IMR-90 (cell line): ENCODE data around the gene UMOD. TPM values are rescaled to one million over a fixed set of nuclear protein-coding genes. Genes with fewer than 3 reads are reported as not detected.

Experiments used
- ATAC-seq: fragments of 200-7000 bp; cut with Tn5 transposase; 2 replicates; pipeline ENCODE4 v1.9.1; 2020; ENCODE audit warnings: low read depth, mild to moderate bottlenecking, moderate library complexity
- BruUV-seq: library from RNA; stranded (reverse); fragments of 400-500 nt; replicated peaks from 2 replicates; lab custom pipeline; 2021; lab: Mats Ljungman, UMichigan
- CTCF ChIA-PET: fragments of 300-600 bp; formaldehyde crosslinking; extraction: SDS; loops from one replicate; lab custom pipeline; 2021; ENCODE audit warnings: antibody characterized with exemption; lab: Yijun Ruan, JAX
- POLR2A ChIA-PET: fragments of 300-600 bp; sonication (Branson Sonifier 250); formaldehyde crosslinking; loops from one replicate; lab custom pipeline; 2022; ENCODE audit warnings: antibody characterized with exemption; ENCODE audit not compliant: unreplicated experiment; lab: Charles Lee
- DNase-seq: peaks from one replicate; pipeline ENCODE4 v3.0.0; 2013
- H2AFZ ChIP-seq: replicated peaks from 2 replicates; pipeline ENCODE3; 2013; ENCODE audit warnings: low read length, mild to moderate bottlenecking; ENCODE audit not compliant: poor library complexity
- H2AK5ac ChIP-seq: 2 replicates; pipeline ENCODE4 v1.6.1; 2013; ENCODE audit warnings: low read depth, low read length, inconsistent platforms
- H2AK9ac ChIP-seq: replicated peaks from 2 replicates; pipeline ENCODE3; 2013; ENCODE audit warnings: mild to moderate bottlenecking, low read depth, low read length, moderate library complexity; ENCODE audit not compliant: poor library complexity
- H2BK120ac ChIP-seq: 2 replicates; pipeline ENCODE4 v1.6.1; 2013; ENCODE audit warnings: low read depth, low read length, inconsistent platforms
- H2BK15ac ChIP-seq: 3 replicates; pipeline ENCODE4 v1.6.1; 2013; ENCODE audit warnings: low read depth, low read length, inconsistent platforms
- H2BK20ac ChIP-seq: 2 replicates; pipeline ENCODE4 v1.6.1; 2013; ENCODE audit warnings: low read depth, mild to moderate bottlenecking, inconsistent platforms, low read length, moderate library complexity
- H2BK5ac ChIP-seq: 2 replicates; pipeline ENCODE4 v1.6.1; 2013; ENCODE audit warnings: mild to moderate bottlenecking, low read depth, low read length, inconsistent platforms; ENCODE audit not compliant: poor library complexity, severe bottlenecking
- H3K14ac ChIP-seq: replicated peaks from 2 replicates; pipeline ENCODE4 v1.6.1; 2013; ENCODE audit warnings: low read depth, low read length, inconsistent platforms
- H3K18ac ChIP-seq: 2 replicates; pipeline ENCODE4 v1.6.1; 2013; ENCODE audit warnings: low read depth, low read length, control low read depth
- H3K23ac ChIP-seq: 2 replicates; pipeline ENCODE4 v1.6.1; 2013; ENCODE audit warnings: low read depth, low read length, inconsistent platforms
- H3K27ac ChIP-seq: 2 replicates; pipeline ENCODE4 v1.5.1; 2013; ENCODE audit warnings: mild to moderate bottlenecking, control low read depth, low read length; ENCODE audit not compliant: insufficient read depth
- H3K27me3 ChIP-seq: 2 replicates; pipeline ENCODE4 v1.6.1; 2013; ENCODE audit warnings: low read length; ENCODE audit not compliant: control insufficient read depth, insufficient read depth
- H3K36me3 ChIP-seq: 2 replicates; pipeline ENCODE4 v1.6.1; 2013; ENCODE audit warnings: low read length, mixed read lengths; ENCODE audit not compliant: control insufficient read depth, insufficient read depth
- H3K4ac ChIP-seq: 2 replicates; pipeline ENCODE4 v1.6.1; 2013; ENCODE audit warnings: low read depth, low read length, inconsistent platforms
- H3K4me1 ChIP-seq: 2 replicates; pipeline ENCODE4 v1.6.1; 2013; ENCODE audit warnings: low read length, mixed read lengths; ENCODE audit not compliant: control insufficient read depth, insufficient read depth
- H3K4me2 ChIP-seq: 2 replicates; pipeline ENCODE4 v1.6.1; 2013; ENCODE audit warnings: low read depth, mild to moderate bottlenecking, control low read depth, low read length, moderate library complexity
- H3K4me3 ChIP-seq: 2 replicates; pipeline ENCODE4 v1.5.1; 2013; ENCODE audit warnings: low read depth, mild to moderate bottlenecking, control low read depth, low read length, moderate library complexity; ENCODE audit not compliant: insufficient read depth
- H3K56ac ChIP-seq: 2 replicates; pipeline ENCODE4 v1.6.1; 2013; ENCODE audit warnings: low read length, inconsistent platforms; ENCODE audit not compliant: insufficient read depth; ENCODE audit errors: extremely low read depth
- H3K79me1 ChIP-seq, 2 experiments: 2 replicates each; pipeline ENCODE4 v1.6.1; 2013; ENCODE audit warnings: low read length in 2 of 2, inconsistent platforms in 1 of 2, low read depth in 1 of 2
- H3K9ac ChIP-seq: 2 replicates; pipeline ENCODE4 v1.6.1; 2013; ENCODE audit warnings: low read depth, low read length, control low read depth
- H3K9me1 ChIP-seq: 2 replicates; pipeline ENCODE4 v1.6.1; 2013; ENCODE audit warnings: low read length, inconsistent platforms; ENCODE audit not compliant: insufficient read depth
- H3K9me3 ChIP-seq: 2 replicates; pipeline ENCODE4 v1.6.1; 2013; ENCODE audit warnings: low read length; ENCODE audit not compliant: control insufficient read depth, insufficient read depth
- H4K20me1 ChIP-seq: 2 replicates; pipeline ENCODE4 v1.6.1; 2013; ENCODE audit warnings: low read length, inconsistent platforms; ENCODE audit not compliant: insufficient read depth
- H4K5ac ChIP-seq: 2 replicates; pipeline ENCODE4 v1.6.1; 2013; ENCODE audit warnings: mild to moderate bottlenecking, low read depth, low read length, control low read depth
- H4K8ac ChIP-seq, 2 experiments: 2 replicates each; pipeline ENCODE4 v1.6.1; 2013; ENCODE audit warnings: low read depth in 2 of 2, low read length in 2 of 2, control low read depth in 1 of 2, inconsistent platforms in 1 of 2
- H4K91ac ChIP-seq: 2 replicates; pipeline ENCODE4 v1.6.1; 2013; ENCODE audit warnings: low read depth, low read length, inconsistent platforms; ENCODE audit not compliant: insufficient read depth
- BHLHE40 ChIP-seq: fragments of 150-350 bp; IDR thresholded peaks from 2 replicates; pipeline ENCODE4 v1.6.1; 2016; ENCODE audit warnings: mild to moderate bottlenecking, low read depth, low read length
- CEBPB ChIP-seq: IDR thresholded peaks from 2 replicates; pipeline ENCODE4 v1.6.1; 2012; ENCODE audit warnings: low read depth, low read length, improper control_type of control experiment
- CHD1 ChIP-seq: IDR thresholded peaks from 2 replicates; pipeline ENCODE4 v1.6.1; 2012; ENCODE audit warnings: low read depth, low read length, improper control_type of control experiment
- CTCF ChIP-seq: conservative IDR thresholded peaks from 2 replicates; pipeline ENCODE4 v1.5.1; 2012; ENCODE audit warnings: mild to moderate bottlenecking, low read depth, low read length, improper control_type of control experiment
- ELK1 ChIP-seq: fragments of 150-350 bp; IDR thresholded peaks from 2 replicates; pipeline ENCODE4 v1.6.1; 2016; ENCODE audit warnings: low read depth, mild to moderate bottlenecking, low read length, moderate library complexity, borderline replicate concordance
- FOS ChIP-seq: fragments of 150-350 bp; IDR thresholded peaks from 2 replicates; pipeline ENCODE4 v1.6.1; 2016; ENCODE audit warnings: low read depth, low read length
- MAFK ChIP-seq: IDR thresholded peaks from 2 replicates; pipeline ENCODE4 v1.6.1; 2012; ENCODE audit warnings: low read depth, low read length, improper control_type of control experiment
- MAZ ChIP-seq: IDR thresholded peaks from 2 replicates; pipeline ENCODE4 v1.6.1; 2012; ENCODE audit warnings: low read depth, mild to moderate bottlenecking, low read length, improper control_type of control experiment, moderate library complexity, borderline replicate concordance
- MXI1 ChIP-seq: IDR thresholded peaks from 2 replicates; pipeline ENCODE4 v1.6.1; 2012; ENCODE audit warnings: low read depth, mild to moderate bottlenecking, low read length, moderate library complexity, borderline replicate concordance
- NFE2L2 ChIP-seq: fragments of 150-350 bp; IDR thresholded peaks from 2 replicates; pipeline ENCODE4 v1.6.1; 2016; ENCODE audit warnings: low read depth, mild to moderate bottlenecking, low read length
- POLR2A ChIP-seq: IDR thresholded peaks from 2 replicates; pipeline ENCODE4 v1.6.1; 2012; ENCODE audit warnings: mild to moderate bottlenecking, low read depth, low read length
- RCOR1 ChIP-seq: IDR thresholded peaks from 2 replicates; pipeline ENCODE4 v1.6.1; 2012; ENCODE audit warnings: mild to moderate bottlenecking, low read length, improper control_type of control experiment; ENCODE audit not compliant: insufficient replicate concordance
- SMC3 ChIP-seq: fragments of 150-350 bp; IDR thresholded peaks from 2 replicates; pipeline ENCODE4 v1.6.1; 2016; ENCODE audit warnings: low read depth, mild to moderate bottlenecking, antibody characterized with exemption, low read length, moderate library complexity
- USF2 ChIP-seq: fragments of 150-350 bp; IDR thresholded peaks from 2 replicates; pipeline ENCODE4 v1.6.1; 2017; ENCODE audit warnings: mild to moderate bottlenecking, antibody characterized with exemption, low read length, low read depth
- WGBS, 2 experiments: methylation state at CpG; one replicate each; pipeline versions ENCODE4 v1.1.5 to v1.1.7; 2013; ENCODE audit warnings: missing lambda C conversion rate in 2 of 2; ENCODE audit not compliant: insufficient read length in 1 of 2; ENCODE audit errors: extremely low coverage in 2 of 2; 5-methylcytosine and 5-hydroxymethylcytosine counted together
- dilution Hi-C: fragments of 300-500 bp; cut with HindIII; formaldehyde crosslinking; loops from one replicate; pipeline ENCODE4 v1.14.3; 2018; ENCODE audit warnings: low sequenced_read_pairs; ENCODE audit not compliant: unreplicated experiment
- in situ Hi-C: fragments of 300-500 bp; cut with MboI; formaldehyde crosslinking; loops from 3 replicates; pipeline ENCODE4 v1.14.3; 2019; ENCODE audit warnings: low sequenced_read_pairs, inconsistent platforms, mixed read lengths
- intact Hi-C: fragments of 100-400 bp; cut with micrococcal nuclease; formaldehyde crosslinking; loops from 2 replicates; pipeline ENCODE4 v1.10.0; 2022
- polyA plus RNA-seq, 3 experiments: library from polyadenylated mRNA; depleted of rRNA; stranded (reverse); fragments of >200 nt; gene quantifications; 2 replicates each; pipeline ENCODE4 v1.2.3, GENCODE V29; 2012; ENCODE audit warnings: low replicate concordance in 1 of 3
- total RNA-seq: library from RNA; depleted of rRNA; stranded (reverse); fragments of >200 nt; gene quantifications from 2 replicates; pipeline ENCODE4 v1.2.3, GENCODE V29; 2012

Gene UMOD
- total and polyA plus RNA-seq, 2 of the 4 experiments (the other 2 are of a cell fraction) = not detected

GRCh38 chr16:20396846-20397467 lies 44.4 kb upstream of the UMOD start:
- no CpG with 5 or more reads among the region's 7 CpGs for WGBS, 2 experiments
- H2BK5ac ChIP-seq = no peak overlapping the region
- H3K9me3 ChIP-seq = peaks cover 3% of the 10 kb centered on the region; the same call in 1 of the 2 replicates
- H3K56ac ChIP-seq = no peak overlapping the region
- no peak overlapping the region for H2AK9ac ChIP-seq
- H3K36me3 ChIP-seq = no peaks in the 10 kb centered on the region
- no peak overlapping the region for H3K4ac ChIP-seq
- BruUV-seq = no TSS peak
- no peaks in the 10 kb centered on the region for H3K27me3 ChIP-seq
- no peak overlapping the region for H3K9ac ChIP-seq
- in situ Hi-C loops = loop anchor here (25.0 kb wide), 1 partner anchor 785 kb away; no protein-coding TSS in a partner anchor
- H3K14ac ChIP-seq = no peak overlapping the region
- DNase-seq (no peak), ATAC-seq (no peak)
- POLR2A ChIA-PET = no interaction called here
- intact Hi-C loops = no loop called here
- no peak overlapping the region for H2BK120ac ChIP-seq
- H2BK15ac ChIP-seq = no peak overlapping the region
- no peak overlapping the region for H3K4me3 ChIP-seq
- dilution Hi-C loops = no loop called here
- H3K23ac ChIP-seq = no peak overlapping the region
- H3K18ac ChIP-seq = no peak overlapping the region
- H3K4me1 ChIP-seq = no peaks in the 10 kb centered on the region
- no peak overlapping the region for H3K4me2 ChIP-seq
- CTCF ChIA-PET = interaction anchor here (0.5 kb wide), 1 partner anchor 50 kb away, joined by 3 read pairs; no protein-coding TSS in a partner anchor
- no peak overlapping the region for H2AK5ac ChIP-seq
- no peak overlapping the region for H3K27ac ChIP-seq
- no peak overlapping the region for H2AFZ ChIP-seq
- H4K20me1 ChIP-seq = no peaks in the 10 kb centered on the region
- no peaks in the 10 kb centered on the region for H3K79me1 ChIP-seq
- H2BK20ac ChIP-seq = no peak overlapping the region
- no peak overlapping the region for H4K91ac ChIP-seq
- no peak overlapping the region for H4K8ac ChIP-seq
- TF ChIP-seq SMC3 = no peak
- no peak for TF ChIP-seq BHLHE40
- no peak for TF ChIP-seq CHD1
- TF ChIP-seq FOS = no peak
- TF ChIP-seq MXI1 = no peak
- no peak for TF ChIP-seq MAFK
- no peak for TF ChIP-seq ELK1
- TF ChIP-seq MAZ = no peak
- no peak for TF ChIP-seq RCOR1
- no peak for TF ChIP-seq USF2
- TF ChIP-seq POLR2A = no peak
- no peak for TF ChIP-seq NFE2L2
- TF ChIP-seq CEBPB = no peak
- TF ChIP-seq CTCF = no peak
- H4K5ac ChIP-seq = no peak overlapping the region
- no peaks in the 10 kb centered on the region for H3K9me1 ChIP-seq
